Activated CD4-positive, CD25-positive, alpha-beta regulatory T cell (primary cell): ENCODE measurements around the gene SULF2.

Experiments used
- DNase-seq, 4 experiments: peaks; one replicate each; lab custom pipeline; 2025; lab: John Stamatoyannopoulos, UW

The SULF2 gene

DNA sequence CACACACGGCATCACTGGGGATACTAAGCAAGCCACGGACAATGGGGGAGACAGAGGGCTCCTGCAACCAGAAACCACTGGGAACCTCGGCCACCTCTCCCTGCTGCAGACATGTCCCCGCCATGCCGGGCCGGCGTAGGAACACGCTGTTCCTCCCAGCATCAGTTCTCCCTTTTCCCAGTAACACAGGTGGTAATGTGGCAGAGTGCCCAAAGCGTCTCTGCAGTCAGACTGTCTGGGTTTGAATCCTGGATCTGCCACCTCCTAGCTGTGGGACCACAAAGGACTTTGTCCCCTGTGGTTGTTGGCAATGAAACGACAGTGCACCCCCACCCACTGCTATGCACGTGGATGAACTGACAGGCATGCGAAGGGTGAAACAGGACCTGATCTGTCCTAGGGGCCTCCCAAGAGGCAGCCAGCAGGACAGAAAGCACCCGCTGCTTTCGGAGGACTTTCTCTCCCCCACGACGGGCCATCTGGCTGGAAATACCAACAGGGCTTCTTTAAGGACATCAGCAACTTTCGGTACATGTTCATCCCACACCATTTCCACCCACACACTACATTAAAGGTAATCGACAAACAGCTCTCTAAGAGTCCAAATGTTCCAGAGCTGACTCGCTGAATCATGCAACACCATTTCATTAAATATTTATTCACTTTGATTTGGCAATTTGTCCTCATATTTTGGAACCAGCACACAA, 74.1 kb downstream of the SULF2 start:
- DNase-seq, result no peak

DNA sequence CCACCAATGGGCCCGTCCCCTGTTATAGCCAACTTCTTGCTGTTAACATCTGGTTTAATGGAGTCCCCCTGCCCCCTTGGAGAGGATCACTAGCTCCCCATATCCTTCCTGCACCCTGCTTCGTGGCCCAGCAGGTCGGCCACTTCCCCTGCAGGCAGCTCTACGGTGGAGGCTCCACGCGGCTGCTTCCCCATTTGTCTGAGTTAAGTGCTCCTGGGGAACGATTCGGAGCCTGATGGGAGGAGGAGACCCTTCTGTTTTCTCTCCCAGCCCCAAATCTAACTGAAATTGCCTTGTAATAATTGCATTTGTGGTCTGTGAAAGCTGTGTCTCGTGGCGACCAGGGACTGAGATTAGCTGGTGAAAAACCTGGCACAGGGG, 74.6 kb downstream of the SULF2 start:
- no peak for DNase-seq

DNA sequence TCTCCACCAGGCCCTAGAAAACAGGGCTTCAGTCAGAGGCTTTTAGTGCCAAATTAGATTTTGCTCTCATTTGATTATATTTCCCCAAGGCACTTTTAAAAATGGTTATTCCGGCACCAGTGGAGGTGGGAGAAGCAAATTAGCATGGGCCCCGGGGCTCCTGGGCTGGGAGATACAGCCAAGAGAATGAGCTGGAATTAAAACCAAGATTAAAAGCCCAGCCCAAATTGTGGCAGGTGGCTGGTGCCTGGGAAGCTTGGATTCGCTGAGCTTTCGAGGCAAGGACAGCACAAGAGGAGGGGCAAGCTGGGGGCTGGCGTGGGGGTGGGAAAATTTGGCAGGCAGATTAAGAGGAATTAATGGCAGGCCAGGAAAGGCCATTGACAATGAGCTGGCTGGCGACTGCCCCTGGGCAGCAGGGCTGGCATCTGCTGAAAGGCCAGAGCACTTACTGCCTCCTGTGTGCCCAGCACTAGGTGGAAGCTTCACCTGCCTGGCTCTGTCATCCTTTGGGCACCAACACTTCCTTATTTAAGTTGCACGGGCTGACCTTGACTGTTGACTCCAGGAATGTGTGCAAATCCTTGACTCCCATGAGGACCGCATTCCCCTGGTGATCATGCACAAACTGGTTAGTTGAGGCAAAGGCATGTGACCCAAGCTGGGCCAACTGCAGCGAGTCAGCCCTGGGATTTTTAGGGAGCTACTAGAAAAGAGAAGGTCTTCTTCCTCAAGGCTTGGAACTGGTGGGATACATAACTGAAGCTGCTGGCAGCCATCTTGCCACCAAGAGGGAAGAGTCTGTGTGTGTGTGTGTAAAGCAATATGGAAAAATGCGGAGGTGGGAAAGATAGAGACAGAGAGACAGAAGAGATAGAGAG, 76.1 kb downstream of the SULF2 start:
- no peak for DNase-seq

DNA sequence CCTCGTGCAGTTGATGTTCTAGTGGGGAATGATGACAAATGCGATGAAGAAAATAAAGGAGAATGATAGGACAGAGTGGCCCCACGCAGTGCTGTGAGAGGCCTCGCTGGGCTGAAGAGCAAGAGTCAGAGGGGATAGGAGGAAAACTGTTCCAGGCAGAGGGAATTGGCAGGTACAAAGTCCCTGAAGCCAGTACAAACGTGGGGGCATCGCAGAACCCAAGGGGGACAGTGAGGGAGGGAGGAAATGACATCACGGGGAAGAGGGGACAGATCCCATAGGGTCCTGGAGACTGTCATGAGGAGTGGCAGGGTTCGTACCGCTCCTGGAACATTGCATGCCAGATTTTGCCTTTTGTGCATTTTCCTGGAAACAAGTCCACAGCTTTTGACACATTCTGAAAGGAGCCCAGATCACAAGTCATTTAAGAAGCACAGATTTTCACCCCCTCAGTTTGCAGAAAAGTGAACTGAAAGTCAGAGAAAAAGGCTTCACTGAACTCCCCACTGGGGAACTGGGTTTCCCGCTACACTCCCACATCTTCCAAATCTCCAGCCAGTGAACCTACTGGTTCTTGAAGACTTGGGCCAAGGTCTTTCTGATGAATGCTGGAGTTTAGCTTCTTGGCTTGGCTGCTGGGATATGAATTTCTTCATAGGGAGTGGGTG, 77.0 kb downstream of the SULF2 start:
- DNase-seq, result no peak

DNA sequence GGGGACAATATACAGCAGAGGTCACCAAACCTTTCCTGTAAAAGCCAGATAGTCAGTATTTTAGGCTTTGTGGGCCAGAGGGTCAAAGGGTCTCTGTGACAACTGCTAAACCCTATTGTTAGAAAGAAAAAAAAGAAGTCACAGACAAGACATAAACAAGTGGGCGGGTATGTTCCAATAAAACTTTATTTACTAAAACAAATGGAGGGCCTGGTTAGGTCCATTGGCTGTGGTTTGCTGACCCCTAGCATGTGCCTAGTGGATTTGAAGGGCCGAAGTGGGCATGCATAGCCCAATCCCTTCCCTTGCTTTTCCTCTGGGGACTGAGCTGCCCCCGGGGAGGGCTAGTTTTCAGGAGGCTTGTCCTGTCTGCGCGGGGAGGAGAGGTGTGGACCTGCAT, 78.9 kb downstream of the SULF2 start:
- DNase-seq, result no peak

DNA sequence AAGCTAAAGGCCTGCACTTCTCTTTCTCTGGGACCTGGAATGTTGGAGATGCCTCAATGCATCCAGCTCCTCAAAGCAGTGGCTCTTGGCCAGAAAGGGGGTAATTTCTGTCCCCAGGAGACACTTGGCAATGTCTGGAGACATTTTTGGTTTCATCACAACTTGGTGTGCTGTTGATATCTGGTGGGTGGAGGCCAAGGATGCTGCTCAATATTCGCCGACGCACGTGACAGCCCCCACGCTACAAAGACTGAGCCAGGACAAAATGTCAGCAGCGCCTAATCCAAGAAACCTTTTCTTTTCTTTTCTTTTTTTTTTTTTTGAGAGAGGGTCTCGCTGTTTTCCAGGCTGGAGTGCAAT, 79.8 kb downstream of the SULF2 start:
- DNase-seq, result no peak

DNA sequence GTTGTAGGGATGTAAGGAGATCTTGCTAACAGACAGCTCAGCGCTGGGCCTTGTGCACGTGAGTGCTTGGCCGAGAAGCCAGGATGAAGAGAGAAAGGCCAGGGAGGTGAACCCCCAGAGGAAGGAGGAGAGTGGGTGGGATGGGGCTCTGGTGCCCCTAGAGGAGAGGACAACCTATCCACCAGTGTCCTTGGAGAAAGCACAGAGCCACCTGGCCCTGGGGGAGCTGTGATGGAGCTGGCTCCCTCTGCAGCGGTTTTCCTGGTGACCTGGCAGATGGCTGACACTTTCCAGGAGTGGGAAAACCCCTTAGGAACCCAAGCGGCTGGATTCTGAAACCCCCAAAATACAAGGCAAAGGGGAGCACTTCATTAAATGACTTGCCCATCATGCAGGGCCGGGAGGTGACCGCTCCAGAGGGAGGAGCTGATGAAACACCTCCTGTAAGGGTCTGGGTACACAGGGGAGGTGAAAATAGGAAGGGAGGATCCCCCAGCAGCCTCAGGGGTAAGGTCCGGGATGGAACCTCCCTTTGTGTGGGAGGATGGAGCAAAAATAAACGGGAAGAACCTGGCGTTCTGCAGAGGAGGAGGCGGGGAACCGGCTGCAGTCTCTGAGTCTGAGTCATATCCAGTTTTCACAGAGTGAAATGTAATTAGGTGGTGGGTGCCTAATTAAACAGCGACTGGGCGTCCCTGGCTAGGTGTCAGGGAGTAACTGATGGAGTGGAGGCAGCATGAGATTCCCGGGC, 80.4 kb downstream of the SULF2 start:
- DNase-seq, result no peak

DNA sequence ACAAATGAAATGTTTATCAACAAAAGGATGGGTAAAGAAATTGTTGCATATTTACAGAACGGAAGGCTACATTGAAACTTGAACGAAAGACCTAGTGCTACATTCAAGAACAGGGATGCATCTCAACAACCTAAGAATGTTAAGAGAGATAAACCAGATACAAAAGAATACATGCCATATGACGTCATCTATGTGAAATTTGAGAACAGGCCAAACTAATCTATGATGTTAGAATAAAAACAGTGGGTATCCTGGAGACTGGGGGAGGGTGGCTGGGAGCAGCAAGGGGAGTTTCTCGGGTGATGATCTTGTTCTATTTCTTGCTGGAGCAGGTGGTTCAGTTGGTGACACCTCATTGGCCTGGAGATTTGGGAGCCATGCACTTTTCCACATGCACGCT, 81.5 kb downstream of the SULF2 start:
- DNase-seq, result no peak

DNA sequence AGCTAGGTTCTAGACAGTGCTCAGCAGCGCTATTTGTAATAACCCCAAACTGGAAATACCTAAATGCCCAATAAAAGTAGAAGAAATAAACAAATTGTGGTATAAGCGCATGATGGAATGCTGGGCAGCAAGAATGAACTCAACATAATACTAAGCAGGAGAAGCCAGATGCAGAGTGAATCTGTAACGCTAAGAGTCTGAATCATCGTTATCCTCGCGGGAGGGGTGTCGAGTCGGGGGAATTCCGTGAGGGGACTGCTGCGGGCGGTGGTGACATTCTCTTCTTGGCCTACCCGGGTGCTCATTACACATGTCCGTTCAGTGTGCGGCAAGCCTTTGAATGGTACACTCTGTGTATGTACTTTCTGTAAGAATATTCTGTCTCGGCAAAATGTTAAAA, 83.7 kb downstream of the SULF2 start:
- DNase-seq, result no peak

DNA sequence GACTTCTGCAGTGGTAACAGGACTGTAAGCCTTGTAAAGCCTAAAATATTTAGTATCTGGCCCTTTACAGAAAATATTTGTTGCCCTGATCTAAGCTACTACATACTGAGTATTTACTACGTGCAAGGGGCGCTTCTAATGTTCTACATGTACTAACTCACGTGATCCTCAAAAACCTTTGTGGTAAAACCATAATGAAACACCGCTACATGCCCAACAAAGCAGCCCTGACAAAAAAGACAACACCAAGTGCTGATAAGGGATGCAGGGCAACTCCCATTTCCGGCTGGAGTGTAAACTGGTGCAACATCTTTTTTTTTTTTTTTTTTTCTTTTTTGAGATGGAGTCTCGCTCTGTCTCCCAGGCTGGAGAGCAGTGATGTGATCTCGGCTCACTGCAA, 85.0 kb downstream of the SULF2 start:
- DNase-seq, result no peak

DNA sequence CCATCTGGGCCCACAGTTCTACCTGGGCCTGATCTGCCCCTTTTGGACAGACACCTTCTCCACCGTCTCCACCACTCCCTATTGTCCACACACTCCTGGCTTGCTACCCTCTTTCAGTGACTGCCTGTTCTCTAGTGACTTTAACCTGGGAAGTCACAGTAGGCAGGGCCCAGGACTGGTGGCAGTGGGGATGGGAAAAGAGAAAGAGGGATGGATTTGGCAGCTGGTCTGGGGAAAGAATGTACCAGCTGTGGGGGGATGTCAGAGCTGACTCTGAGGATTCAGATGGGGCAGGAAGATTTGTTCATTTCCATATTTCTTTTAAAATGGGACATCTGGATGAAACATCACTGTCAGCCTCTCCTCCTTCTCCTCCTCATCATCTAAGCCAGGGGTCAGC, 85.5 kb downstream of the SULF2 start:
- no peak for DNase-seq

DNA sequence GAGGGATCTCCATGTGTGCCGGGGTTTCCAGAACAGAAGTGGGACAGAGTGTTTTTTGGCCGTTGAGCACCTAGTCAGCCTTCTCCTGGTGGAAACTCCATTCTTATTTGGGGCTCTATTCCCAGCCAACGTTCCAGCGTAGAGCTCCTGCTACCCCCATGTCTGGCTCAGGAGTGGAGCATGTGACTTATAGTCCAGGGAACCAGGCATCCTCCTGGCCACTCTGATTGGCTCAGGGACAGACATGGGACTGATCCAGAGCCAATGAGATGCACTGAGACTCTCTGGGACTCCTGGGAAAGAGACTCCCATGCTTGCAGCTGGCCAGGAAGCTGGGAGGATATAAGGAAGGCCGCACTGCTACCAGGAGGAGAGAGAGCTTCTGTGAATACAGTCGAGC, 87.1 kb downstream of the SULF2 start:
- no peak for DNase-seq

DNA sequence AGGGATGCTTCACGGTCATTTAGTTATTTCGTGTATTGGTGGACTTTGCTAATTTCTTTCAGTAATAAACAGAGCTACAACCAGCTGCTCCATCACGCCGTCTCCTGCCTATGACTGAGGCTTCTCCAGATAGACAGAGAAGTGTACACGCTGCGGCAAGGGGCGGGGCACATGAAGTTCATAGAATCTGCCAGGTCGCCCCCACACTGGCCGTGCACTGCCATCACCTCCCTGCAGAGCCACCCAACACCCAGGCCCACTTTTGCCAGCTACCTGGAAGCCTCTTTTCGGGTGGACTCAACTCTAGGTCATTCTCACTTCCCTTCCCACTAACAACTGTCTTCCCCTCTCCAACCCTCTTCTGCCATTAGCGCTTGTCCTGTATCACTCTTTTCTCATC, 88.4 kb downstream of the SULF2 start:
- DNase-seq, result no peak

DNA sequence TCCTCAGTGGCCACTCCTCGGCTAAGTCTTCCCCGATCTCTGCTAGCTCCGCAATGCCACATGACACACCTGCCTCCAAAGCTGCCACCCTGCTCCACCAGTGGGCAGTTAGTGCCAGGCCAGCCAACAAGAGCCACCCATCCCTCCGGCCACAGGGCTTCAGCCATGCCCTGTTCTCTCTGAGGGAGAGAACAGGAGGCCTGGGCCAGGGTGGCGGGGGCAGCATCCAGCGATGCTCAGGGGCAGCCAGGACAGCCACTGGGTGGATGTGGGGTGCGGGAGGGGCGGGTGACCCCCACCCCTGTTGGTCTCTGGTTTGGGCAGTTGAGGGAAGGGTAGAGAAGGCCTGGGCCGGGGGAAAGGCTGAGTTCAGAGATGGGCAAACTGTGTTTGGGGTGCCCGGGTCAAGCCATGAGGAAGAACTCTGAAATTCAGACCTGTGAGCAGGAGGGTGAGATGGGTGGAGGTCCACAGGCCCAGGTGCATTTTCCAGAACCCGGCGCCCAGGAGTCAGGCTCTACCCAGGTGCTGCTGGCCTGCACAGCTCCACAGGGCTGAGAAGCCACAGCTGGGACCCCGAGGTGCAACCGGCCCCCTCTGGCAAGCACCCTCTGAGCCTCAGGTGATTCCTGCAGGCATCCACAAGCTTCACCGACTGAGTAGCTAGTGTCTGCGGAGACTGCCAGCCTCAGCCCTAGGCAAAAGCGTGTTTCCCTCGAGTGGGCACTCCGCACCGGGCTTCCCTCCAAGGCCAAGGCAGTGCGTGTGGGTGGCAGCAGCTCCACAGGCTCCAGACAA, 91.1 kb downstream of the SULF2 start:
- DNase-seq, result no peak

DNA sequence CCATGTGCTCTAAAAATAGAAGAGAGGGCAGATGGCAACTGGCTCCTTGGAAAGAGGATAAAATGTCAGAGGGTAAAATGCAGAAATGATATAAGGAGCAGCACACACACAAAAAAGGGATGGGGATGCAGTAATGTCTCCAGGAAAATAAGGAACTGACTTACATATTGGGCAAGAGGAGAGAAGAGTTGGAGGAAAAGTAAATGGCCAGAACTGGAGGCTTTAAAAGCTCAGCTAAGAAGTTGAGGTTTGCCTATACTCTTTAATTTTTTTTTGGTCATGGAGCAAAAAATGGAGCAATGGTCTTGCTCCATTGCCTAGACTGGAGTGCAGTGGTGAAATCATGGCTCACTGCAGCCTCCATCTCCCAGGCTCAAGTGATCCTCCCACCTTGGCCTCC, 93.7 kb downstream of the SULF2 start:
- DNase-seq, result no peak

DNA sequence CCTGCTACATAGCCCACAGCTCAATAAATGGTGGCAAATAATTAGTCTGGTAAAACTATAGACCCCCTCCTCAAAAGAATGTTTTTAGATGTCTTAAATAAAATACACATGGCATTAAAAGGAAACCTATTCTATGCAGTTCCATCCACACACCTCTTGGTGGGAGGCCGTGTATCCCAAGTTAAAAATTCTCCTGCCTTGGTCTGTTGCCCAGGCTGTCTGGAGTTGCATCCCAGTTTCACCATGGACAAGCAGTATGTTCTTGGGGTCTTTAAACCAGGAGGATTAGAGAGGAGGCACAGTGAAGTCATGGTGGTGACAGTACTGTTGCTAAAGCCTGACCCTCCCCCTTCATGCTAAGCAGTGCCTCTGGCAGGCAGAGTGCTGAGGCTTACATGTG, 95.5 kb downstream of the SULF2 start:
- DNase-seq, result no peak

DNA sequence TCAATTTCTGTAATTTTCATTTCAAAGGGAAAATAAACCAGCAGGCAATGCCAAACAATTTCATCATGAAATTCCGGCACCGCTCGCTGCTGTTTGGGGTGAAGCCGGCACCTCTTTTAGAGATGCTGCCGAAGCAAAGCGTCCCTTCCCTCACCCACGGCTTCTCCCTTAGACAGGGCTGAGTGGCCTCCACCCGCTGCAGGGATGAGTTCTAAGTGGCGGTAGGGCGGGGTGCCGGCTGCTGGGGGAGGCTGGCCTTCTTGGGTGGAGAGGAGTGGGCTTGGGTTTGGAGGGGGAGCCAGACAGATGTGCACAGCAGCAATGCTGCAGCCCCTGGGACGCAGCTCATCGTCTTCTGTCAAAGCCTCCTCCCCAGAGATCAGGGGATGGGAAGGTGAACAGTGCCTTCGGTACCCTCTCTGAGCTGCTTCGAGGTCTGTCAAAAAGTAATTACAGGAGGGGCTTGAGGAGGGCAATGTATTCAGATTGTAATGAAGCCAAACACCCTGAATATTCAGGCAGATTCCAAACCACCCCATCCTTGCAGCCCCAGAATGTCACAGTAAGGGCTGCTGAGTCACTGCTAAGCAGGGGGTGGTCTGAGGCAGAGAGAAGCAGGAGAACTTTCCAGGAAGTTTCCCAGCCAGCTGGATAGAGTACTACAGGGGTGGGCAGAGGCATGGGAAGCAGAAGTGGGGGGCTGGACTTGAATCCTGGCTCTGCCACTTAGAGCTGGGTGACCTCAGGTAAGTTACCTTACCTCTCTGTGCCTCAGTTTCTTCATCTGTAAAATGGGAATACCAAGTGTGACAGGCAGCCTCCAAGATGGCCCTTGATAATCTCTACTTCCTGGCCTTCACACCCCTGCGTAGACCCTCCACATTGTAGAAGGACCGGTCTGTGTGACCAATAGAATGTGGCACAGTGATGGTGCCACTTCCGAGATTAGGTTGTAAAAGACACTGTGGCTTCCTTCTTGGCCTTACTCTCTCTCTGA, 96.6 kb downstream of the SULF2 start:
- no peak for DNase-seq

DNA sequence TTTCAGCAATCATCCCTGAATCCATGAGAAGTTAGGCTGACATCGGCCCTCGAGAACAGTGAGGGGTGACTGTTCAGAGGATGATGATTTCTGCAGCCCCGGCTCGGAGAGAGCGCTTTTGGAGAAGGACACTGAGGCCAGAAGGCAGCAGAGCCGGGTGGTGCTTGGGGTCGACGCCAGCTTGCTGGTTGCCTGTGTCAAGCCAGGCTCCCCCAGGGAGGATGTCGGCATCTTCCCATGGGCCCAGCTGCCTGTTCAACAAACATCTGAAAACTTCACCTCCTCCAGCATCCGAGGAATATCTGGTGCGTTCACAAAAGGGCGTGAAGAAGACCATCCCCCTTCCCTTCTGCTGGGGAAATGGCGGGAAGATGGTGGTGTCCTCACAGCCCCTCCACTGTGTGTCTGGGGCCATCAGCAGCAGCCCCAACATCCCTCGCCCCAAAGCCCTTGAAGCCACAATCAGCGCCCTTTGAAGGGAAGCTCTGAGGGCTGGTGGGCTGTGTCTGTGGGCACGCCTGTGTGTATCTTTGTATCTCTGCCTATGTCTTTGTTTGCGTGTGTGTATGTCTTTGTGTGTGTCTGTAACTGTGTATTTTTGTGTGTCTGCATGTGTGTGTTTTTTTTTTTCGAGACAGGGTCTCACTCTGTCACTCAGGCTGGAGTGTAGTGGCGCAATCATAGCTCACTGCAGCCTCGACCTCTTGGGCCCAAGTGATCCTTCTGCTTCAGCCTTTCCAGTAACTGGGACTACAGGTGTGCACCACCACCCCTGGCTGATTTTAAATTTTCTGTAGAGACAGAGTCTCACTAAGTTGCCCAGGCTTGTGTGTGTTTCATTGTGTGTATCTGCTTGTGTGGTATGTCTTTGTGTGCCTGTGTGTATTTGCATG, 97.9 kb downstream of the SULF2 start:
- no peak for DNase-seq

DNA sequence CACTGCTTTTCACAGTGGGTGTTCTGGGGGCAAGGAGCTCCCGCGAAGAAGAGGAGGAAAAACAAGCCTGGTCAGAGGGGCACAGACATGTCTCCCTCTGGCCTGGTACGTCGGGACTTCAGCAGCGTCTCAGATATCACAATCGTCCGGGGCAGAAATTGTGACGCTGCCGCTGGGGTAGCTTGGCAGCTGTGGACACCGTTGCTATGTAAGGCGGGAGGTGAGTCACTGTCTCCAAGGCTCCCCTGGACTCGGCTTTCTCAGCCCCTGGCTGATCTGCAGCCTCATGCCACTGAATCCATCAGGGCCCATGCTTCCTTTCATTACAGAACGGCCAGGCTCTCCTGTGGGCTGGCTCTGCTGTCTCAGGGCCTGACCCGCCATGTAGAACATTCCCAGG, 98.7 kb downstream of the SULF2 start:
- DNase-seq, result no peak
